CD4-positive, alpha-beta T cell treated with Interleukin-15 for 1 hour (primary cell): ENCODE measurements around the gene IRF2BPL.

ENCODE experiments used
- DNase-seq: peaks from one replicate; pipeline ENCODE4 v3.0.0-alpha.2; 2020

IRF2BPL gene

DNA sequence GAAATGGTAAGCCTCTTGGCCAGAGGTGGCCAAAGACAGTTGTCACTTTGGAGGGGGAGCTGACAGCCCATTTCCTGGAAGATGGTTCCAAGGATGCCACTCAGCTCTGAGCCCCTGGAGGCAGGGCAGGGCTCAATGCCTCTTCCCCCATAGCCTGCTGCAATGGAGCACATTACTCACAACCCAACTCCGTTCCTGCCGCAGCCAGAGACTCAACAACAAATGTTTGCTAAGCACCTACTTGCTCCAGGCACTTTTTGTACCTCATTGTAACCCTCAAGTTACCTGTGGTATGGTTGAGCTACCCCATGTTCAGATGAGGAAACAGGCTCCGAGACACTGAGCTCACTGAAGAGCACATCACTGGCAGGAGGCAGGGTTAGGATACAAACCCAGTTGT, 19.5 kb downstream of the IRF2BPL start:
- no peak for DNase-seq

DNA sequence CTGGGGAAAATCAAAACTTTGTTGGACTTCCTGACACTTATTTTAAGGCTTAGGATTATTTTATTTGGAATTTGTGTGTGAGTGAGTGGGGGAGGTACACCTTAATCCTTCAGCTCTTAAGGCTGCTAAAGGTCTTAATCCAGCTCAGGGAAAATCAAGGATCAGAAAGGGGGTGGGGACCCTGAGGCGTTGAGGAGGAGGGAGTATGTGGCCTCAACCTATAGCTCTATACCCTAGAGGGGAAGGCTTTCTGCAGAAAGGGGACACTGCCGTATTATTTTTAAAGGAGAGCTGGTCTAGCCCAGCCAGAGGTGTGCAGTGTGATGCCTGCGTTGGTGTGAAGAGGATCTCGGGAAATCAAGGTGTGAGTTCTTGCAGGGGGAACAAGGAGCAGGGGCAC, 20.0 kb downstream of the IRF2BPL start:
- DNase-seq, result no peak

DNA sequence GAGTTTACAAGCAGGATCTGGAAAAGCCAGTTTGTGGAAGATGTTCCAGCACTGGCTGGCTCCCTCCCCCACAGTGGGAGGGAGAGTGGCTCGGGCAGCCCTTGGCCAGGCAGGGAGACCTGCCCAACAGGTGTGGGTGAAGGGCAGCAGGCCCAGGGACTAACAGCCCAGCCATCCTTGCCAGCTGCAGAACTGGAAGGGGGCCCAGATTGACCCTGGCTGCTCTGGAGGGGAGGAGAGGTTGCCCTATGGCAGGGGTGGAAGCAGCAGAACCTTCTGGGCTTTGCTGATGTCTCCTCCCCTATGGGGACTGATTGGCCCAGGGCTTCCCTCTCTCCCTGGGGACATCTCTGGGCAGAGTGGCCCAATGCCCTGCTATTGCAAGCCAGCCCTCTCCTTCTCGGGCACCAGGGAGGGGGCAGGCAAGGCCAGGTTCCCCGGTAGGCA, 20.5 kb downstream of the IRF2BPL start:
- DNase-seq, result no peak

DNA sequence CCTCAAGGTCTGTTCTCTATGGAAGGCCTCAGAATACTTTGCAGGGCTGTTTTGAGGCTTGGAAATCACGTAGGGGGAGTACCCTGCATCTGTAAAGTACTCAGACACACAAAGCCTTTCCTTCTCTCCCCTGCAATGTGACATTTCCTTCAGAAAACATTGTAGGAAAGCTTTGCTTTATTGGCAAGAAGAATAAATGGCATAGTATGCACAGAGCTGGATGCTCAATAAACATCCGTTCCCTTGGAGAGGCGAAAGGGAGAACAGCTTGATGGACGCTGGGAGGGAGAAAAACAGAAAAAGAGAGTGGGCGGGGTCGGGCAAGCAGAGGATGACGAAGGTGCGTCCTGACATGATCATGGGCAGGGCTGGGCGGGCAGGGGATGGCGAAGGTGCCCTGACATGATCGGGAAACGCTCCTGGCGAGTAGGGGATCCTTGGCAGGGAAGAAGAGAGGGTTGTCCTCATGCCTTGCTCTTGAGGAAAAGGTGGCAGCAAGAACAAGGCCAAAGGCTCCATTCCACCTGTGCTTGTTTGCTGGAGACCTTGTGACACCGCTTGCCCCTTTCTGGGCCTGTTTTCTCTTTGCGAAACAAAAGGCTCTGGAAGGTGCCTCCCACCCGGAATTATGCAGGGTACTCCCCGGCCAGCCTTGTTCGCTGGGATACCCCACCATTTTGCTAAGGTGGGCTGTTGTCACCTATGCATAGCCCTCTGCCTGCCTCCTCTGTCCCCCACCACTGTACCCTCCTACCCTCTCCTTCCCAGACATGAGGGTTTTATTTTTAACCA, 21.1 kb downstream of the IRF2BPL start:
- DNase-seq, result no peak

DNA sequence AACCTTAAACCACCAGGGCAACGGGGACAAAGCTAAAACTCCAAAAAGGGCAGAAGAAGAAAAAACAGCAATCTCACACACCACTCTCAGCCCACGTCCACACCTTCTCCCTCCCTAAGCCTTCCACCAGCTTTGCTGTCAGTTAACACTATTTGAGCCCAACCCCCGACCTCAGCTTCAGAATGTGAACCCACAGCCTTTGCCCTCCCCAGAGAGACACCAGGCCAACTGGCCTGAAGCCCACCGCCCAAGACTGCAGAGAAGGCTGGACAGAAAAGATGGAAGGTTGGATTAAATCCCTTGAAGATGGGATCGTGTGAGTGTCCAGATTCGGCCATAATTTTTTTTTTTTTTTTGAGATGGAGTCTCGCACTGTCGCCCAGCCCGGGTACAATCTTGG, 22.4 kb downstream of the IRF2BPL start:
- DNase-seq, result no peak

DNA sequence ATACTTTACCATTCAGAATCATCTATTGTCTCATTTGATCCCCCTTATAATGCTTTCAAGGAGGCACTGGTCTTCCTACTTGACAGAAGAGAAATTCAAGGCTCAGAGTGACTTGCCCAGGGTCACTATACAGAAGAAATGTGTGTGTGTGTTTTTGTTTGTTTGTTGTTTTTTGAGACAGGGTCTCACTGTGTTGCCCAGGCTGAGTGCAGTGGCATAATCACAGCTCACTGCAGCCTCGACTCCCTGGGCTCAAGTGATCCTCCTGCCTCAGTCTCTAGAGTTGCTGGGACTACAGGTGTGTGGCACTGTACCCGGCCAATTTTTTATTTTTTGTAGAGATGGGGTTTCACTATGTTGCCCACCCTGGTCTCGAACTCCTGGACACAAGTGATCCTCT, 22.9 kb downstream of the IRF2BPL start:
- DNase-seq, result no peak

DNA sequence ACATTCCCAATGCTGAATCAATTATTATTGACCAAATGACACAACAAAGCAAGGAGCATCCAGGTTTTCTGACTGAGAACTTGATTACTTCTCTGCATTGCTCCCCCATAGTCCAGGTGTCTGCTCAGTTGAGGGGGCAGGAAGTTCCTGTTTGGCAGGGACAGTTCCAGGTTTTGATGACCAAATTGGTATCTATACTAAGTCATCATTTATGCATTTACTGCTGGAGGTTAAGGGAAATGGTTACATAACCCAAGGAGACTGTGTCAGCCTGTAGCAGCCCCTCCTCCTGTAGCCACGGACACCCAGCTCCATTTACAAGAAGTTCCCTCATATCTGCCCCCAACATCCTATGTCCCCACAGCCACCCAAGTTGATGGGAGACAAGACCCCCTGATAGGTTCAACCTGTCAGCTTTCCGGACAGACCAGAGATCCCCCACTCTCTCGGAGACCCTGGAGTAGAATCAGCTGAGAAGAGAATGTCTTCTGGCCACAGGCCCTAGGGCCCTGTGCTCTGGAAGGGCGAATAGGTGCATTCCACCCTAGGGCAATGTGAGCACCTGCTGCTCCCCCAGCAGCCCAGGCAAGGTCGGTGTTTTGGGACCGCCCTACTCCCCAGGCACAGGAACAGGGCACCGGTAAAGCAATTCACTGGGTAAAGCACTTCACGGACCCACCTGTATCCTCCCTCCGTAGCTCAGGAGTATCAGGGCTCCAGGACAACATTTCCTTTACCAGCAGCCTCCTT, 23.6 kb downstream of the IRF2BPL start:
- no peak for DNase-seq

DNA sequence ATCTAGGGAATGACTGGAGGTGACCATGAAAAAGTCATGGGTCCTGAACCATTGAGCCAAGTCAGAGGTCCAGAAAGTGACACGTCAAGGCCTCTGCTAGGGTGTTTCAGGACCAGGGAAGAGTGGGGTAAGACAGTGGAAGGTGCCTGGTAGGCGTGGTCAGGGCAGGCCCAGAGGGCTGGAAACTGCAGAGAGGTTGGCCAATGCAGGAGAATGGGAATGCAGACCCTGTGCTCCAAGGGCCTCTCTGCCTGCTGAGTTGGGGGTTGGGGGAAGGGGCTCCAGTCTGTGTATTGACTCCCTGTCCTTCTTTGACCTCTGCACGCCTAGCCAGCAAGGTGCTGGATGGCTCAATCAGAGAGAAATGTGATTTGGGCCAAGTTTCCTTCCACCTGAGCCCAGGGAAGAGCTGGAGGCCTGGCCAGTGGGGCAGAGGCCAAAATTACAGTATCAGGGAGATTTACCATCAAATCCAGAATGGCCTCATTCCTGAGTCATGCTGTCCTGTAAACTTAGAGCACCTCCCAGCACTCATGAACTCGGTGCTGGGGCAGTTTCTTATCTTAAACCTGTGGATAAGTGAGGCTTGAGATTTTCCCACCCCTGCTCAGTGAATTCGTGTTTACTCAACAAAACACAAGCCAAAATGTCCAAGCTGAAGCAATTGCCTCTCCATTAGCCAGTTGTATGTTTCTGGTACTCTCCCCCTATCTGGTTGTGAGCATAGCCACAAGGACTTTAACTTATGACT, 24.4 kb downstream of the IRF2BPL start:
- DNase-seq, result no peak

DNA sequence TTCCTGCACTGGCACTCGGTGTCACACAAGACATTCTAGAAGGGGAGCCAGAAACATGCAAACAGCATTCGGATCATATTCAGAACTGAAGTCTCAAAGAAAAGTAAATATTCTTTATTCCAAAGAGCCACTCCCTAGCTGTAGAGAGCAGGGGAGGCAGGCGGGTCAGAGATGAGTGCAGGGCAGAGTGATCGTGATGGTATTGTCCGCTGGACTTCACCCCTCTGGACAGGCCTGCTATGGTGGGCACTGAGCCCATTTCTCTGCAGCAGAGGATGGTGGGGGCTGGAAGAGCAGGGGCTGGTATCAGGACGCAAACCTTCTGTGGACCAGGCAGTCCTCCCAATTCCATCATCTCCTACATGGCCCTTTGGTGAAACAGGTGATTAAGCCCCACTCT, 25.6 kb downstream of the IRF2BPL start:
- no peak for DNase-seq

DNA sequence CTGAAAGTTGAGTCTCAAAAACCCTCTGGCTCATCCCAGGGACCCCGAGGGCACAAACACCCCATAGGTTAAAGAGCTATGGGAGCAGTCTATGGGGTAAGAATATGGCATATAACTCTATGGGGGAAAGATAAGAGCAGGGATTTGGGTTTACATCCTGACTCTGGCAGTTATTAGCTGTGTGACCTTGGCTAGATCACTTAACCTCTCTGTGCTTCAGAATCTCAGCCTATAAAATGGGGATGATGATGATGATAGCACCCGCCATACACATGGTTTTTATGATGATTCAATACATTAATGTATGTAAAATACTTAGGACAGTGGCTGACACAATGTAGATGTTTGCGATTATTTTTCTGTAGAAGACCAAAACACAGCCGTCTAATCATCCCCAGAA, 26.2 kb downstream of the IRF2BPL start:
- DNase-seq, result no peak

DNA sequence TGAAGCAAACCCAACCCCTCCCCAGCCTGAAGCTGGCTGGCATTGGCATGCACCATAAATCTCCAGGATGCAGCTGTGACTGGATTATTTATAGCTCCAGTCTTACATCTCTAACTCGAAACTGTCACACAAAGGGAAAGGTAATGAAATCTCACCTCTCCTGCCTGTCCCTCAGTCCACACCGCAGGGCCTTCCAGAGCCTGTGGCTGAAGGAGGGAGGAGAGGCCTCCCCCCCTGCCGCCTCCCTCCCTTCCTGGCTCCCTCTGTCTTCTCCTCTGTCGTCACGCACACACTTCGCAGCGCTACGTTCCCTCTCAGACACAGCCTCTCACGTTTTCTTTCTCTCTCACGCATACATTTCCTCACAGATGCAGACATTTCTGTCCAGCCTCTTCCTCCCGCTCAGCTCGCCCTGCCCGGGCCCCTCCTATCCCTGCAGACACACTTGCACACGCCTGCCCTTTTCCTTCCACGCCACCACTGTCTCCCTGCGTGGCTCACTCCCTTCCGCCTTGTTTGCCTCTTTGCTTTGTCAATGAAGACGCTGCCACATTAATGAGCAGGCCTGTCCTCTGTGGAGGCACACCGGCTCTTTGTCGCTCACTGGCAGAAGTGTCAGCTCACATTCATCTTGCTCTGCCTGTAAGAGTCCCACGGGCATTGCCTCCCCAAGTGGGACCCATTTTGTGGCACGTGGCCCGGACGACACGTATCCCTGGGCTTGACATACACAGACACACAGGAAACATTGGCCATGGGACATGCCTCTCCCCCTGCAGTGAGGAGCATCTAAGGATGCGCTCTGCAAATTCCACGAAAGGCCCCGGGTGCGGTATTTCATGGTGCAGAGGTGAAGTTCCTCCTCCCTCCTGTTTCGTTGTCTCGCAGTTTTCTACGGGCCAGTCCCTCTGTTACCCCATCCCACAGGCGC, 27.9 kb downstream of the IRF2BPL start:
- peak; percentile 25 for DNase-seq

DNA sequence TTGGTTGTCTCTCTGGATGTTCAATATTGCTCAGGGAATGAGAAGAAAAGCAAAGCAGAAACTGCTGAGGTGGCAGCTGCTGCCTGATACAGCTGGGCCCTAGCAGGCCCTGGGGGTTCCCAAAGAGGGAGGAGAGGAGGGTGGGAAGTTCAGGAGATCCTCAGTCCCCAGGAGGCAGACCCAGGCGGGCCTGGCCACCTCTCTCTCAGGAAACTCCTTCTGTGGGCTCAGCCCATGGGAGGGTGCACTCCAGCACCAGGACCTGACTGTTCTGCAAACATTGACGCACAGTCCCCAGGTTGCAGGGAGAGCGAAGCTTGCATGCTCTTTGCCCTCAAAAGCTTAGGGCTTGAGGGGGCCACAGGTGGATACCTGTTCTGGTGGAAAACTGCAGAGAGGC, 29.6 kb downstream of the IRF2BPL start:
- no peak for DNase-seq

DNA sequence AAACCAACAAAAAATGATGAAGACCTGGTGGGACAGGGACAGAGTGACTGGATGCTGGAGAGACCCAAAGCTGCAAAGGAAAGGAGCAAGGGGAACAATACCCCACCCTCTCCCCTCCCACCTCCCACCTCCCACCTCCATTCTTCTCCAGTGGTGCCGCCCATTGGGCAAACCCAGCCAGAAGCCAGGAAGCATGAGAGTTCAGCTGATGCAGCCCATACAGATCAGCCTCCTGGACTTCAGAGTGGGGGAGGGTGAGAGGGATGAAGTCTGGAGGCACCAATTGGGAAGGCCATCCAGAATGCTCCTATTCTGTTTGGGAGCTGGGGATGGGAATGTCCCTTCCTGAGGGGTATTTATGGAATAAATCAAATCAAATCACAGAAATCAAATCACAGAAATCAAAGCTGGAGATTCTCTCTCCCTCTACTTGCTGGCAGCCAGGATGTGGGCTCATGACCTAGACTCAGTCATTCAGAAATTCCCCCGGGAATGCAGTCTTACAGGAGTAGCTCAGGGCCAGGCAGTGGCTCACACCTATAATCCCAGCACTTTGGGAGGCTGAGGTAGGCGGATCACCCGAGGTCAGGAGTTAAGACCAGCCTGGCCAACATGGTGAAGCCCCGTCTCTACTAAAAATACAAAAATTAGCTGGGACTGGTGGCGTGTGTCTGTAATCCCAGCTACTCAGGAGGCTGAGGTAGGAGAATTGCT, 31.1 kb downstream of the IRF2BPL start:
- no peak for DNase-seq

DNA sequence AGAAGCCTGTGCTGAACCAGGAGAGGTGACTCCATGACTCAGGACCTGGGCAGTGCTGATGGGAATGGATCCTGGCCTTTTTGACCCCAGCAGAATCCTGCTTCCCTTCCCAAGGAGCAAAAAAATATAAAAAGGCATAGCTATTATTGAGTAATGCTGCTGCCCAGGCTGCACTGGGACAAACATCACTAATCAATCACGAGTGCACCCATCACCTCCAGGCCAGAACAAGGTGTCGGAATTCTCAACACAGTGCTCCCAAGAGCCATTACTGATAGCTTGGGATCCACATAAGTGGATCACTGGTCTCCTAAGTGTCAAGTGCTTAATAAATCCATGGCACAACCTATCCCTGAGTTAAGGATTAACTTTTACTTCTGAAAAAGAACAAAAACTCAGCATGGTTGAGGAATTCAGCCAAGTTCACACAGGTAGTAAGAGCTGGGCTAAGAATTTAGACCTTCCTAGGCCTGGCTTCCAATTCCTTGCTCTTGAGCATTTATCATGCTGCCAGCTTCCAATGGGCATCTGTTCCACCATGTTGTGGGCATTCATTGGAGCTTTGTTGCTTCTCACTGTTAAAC, 31.9 kb downstream of the IRF2BPL start:
- no peak for DNase-seq

DNA sequence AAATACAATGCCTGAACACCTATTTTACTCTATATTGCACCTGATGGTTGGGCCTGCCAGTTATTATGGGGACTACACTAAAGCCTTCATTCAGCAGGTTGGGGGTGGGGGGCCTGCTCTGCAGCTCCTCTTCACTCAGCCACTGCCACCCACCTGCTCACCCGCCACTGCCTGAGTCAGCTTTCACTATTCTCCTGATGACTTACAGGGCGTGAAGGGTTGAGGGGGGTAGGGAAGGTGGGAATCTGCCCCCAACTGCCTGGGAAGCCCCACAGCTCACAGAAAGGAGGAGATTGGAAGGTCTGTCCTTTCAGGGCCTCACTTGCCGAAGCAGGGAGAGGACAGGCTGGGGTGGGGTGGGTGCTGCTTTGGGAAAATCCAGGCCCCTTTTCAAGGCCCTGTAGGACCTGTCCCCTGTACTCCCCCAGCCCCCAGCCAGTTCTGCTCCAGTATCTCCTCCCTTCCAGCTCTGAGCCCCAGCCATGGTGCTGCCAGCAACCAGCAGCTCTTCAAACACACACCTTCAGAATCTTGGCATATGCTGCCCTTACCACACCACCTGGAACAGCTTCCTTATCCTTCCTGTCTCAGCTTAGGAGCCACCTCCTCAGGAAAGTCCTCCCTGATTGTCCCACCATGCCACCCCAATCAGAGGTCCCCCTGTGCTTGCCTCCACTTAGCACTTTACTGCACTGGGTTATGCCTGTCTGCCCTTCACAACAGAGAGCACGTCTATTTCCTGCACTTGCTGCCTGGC, 33.1 kb downstream of the IRF2BPL start:
- no peak for DNase-seq

DNA sequence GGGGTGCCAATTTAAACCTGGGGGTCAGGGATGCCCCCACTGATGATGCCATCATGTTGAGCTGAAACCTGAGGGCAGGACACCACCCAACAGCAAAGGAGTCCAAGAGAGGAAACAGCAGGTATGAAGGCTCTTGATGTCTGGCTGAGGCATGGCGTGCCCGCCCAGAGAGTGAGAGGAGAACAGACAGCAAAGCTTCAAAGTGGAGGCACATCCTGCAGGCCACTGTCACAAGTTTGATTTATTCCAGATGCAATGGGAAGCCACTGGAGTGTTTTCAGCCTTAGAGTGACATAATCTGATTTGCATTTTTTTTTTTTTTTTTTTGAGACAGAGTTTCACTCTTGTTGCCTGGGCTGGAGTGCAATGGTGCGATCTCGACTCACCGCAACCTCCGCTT, 34.8 kb downstream of the IRF2BPL start:
- DNase-seq, result no peak

DNA sequence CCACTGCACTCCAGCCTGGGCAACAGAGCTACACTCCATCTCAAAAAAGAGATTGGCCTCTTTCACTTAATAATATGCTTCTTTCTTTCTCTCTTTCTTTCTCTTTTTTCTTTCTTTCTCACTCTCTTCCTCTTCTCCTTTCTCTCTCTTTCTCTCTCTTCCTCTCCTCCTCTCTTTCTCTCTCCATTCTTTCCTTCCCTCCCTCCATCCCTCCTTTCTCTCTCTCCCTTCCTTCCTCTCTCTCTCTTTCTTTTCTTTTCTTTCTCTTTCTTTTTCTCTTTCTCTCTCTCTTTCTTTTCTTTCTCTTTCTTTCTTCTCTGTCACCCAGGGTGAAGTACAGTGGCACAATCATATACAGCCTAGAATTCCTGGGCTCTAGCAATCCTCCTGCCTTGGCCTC, 38.4 kb downstream of the IRF2BPL start:
- DNase-seq, result no peak

DNA sequence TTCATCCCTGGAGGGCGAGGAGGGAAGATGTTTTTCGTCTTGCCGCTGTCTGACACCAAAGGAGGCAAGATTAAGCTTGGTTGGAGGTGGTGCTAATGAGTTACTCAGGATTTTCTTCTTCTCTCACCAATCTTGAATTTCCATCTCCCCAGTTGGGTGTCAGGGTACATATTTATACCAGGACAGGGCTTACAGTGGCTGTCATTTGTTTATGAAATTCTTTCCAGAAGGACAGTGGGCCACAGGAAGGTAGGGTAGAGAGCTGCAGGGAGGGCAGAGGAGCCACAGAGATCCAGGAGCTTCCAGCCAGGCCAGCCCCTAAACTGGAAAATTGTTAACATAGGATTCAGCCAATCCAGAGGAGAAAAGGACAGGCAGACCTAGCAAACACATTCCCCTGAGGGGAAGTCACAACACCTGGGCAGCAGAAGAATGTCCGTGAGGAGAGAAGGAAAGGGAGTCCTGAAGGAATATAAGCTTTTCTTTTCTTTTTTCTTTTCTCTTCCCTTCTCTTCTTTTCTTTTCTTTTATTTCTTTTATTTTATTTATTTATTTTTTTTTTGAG, 40.5 kb downstream of the IRF2BPL start:
- DNase-seq, result no peak

DNA sequence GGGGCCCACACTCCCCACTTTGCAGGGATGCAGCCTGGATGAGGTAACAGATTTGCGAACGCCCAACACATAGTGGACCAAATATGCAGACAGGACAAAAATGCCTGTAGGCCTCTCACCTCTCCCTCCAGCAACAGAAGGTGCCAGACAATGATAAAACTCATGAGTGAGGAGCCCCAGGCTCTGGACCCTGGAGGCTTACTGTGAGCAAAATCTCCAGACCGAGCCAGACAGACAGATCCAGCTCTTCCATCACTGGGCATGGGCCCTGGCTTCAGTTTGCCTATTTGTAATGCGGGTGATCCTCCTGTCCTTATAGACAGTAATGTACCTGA, 42.3 kb downstream of the IRF2BPL start:
- no peak for DNase-seq

DNA sequence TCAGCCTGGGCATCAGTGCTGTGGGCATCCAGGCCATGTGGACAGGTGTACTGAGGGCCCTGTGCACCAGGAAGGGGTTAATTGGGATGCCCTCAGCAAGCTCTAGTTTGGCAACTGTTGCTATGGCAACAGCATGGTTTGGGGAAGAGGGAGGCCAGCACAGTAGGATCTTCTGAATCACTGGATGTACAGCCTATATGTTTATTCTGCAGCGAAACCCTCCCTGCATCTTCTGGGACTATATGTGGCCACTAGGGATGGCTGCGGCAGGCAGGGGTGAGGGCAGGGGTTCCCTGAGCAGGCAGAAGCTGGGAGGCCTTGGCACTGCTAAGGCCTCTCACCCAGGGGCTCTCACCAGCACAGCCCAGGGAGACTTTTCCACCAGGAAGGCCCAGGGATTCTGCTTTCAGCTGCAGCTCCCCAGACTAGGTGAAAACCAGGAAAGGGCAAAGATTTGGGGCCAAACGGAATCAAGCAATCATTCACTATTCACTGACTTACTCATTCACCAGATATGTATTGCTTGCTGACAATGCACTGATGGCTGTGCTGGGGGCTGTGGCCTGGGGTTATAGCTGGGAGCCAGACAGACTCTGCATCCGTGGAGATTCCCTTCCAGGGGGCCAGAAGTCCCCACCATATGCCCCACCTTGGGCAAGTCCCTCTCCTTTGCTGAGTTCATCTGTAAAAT, 42.8 kb downstream of the IRF2BPL start:
- DNase-seq, result no peak
